KMS-11 (cell line): ENCODE measurements around the gene EIF4E.
"Not testable (repeated sequence)": the region's sequence is repeated elsewhere in the genome, so short reads cannot be mapped to it uniquely, and the experiment has no call there.

Experiments used
- H2AFZ ChIP-seq: fragments of 200-600 bp; sonication (generic); 2 replicates; pipeline ENCODE4 v1.6.1; 2016; ENCODE audit warnings: antibody characterized with exemption, mixed run types, low read depth
- H3K27ac ChIP-seq: fragments of 200-600 bp; sonication (generic); 2 replicates; pipeline ENCODE4 v1.6.1; 2016; ENCODE audit warnings: mild to moderate bottlenecking, mixed run types
- H3K27me3 ChIP-seq: fragments of 200-600 bp; sonication (generic); 2 replicates; pipeline ENCODE4 v1.6.1; 2017; ENCODE audit warnings: mild to moderate bottlenecking, low read depth, mixed run types, moderate library complexity; ENCODE audit not compliant: insufficient read depth
- H3K36me3 ChIP-seq: fragments of 200-600 bp; sonication (generic); 2 replicates; pipeline ENCODE4 v1.6.1; 2017; ENCODE audit warnings: mild to moderate bottlenecking, mixed run types; ENCODE audit not compliant: insufficient read depth
- H3K4me1 ChIP-seq: fragments of 200-600 bp; sonication (generic); 2 replicates; pipeline ENCODE4 v1.6.1; 2016; ENCODE audit warnings: mild to moderate bottlenecking, low read depth, mixed run types; ENCODE audit not compliant: poor library complexity, severe bottlenecking
- H3K4me2 ChIP-seq: fragments of 200-600 bp; sonication (generic); 2 replicates; pipeline ENCODE4 v1.7.0; 2016; ENCODE audit warnings: mild to moderate bottlenecking, mixed run types
- H3K4me3 ChIP-seq: fragments of 200-600 bp; sonication (generic); IDR thresholded peaks from 2 replicates; pipeline ENCODE4 v1.6.1; 2017; ENCODE audit warnings: low read depth, low read length, mixed read lengths; ENCODE audit not compliant: insufficient read depth
- H3K79me2 ChIP-seq: fragments of 200-600 bp; sonication (generic); 2 replicates; pipeline ENCODE4 v1.6.1; 2016; ENCODE audit warnings: low read depth, mixed run types; ENCODE audit not compliant: insufficient read depth
- H3K9ac ChIP-seq: fragments of 200-600 bp; sonication (generic); 2 replicates; pipeline ENCODE4 v1.6.1; 2016; ENCODE audit warnings: mild to moderate bottlenecking, mixed run types
- H4K20me1 ChIP-seq: fragments of 200-600 bp; sonication (generic); 2 replicates; pipeline ENCODE4 v1.6.1; 2016; ENCODE audit warnings: mild to moderate bottlenecking, mixed run types; ENCODE audit not compliant: insufficient read depth
- TF ChIP-seq, protein P1 (sequence below): fragments of 200-600 bp; sonication (generic); conservative IDR thresholded peaks from 2 replicates; pipeline ENCODE4 v1.6.1; 2017; ENCODE audit warnings: low read depth, mild to moderate bottlenecking, antibody characterized with exemption, low read length, moderate library complexity, mixed read lengths

Gene EIF4E

GRCh38 chr4:98937986-98938720 lies 9.2 kb upstream of the EIF4E start:
- TF ChIP-seq, protein P1, sequence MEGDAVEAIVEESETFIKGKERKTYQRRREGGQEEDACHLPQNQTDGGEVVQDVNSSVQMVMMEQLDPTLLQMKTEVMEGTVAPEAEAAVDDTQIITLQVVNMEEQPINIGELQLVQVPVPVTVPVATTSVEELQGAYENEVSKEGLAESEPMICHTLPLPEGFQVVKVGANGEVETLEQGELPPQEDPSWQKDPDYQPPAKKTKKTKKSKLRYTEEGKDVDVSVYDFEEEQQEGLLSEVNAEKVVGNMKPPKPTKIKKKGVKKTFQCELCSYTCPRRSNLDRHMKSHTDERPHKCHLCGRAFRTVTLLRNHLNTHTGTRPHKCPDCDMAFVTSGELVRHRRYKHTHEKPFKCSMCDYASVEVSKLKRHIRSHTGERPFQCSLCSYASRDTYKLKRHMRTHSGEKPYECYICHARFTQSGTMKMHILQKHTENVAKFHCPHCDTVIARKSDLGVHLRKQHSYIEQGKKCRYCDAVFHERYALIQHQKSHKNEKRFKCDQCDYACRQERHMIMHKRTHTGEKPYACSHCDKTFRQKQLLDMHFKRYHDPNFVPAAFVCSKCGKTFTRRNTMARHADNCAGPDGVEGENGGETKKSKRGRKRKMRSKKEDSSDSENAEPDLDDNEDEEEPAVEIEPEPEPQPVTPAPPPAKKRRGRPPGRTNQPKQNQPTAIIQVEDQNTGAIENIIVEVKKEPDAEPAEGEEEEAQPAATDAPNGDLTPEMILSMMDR: no peak
- no peak overlapping the region for H3K4me2 ChIP-seq
- H2AFZ ChIP-seq: no peak overlapping the region
- H3K27ac ChIP-seq: no peak overlapping the region
- no peaks in the 10 kb centered on the region for H4K20me1 ChIP-seq
- no peak overlapping the region for H3K9ac ChIP-seq
- H3K4me1 ChIP-seq: no peaks in the 10 kb centered on the region
- H3K4me3 ChIP-seq: no peak overlapping the region
- no peaks in the 10 kb centered on the region for H3K79me2 ChIP-seq
- no peaks in the 10 kb centered on the region for H3K36me3 ChIP-seq
- H3K27me3 ChIP-seq: no peaks in the 10 kb centered on the region

GRCh38 chr4:98935633-98936032 lies 6.7 kb upstream of the EIF4E start:
- no peaks in the 10 kb centered on the region for H3K27me3 ChIP-seq
- no peak overlapping the region for H2AFZ ChIP-seq
- no peaks in the 10 kb centered on the region for H3K79me2 ChIP-seq
- TF ChIP-seq, protein P1: no peak
- no peak overlapping the region for H3K27ac ChIP-seq
- H3K4me2 ChIP-seq: no peak overlapping the region
- H3K4me3 ChIP-seq: no peak overlapping the region
- H3K9ac ChIP-seq: no peak overlapping the region
- H4K20me1 ChIP-seq: no peaks in the 10 kb centered on the region
- H3K4me1 ChIP-seq: peaks cover 2% of the 10 kb centered on the region
- no peaks in the 10 kb centered on the region for H3K36me3 ChIP-seq

GRCh38 chr4:98934851-98935250 lies 5.9 kb upstream of the EIF4E start:
- not testable (repeated sequence) for H3K36me3 ChIP-seq, H3K4me2 ChIP-seq, H3K9ac ChIP-seq, H2AFZ ChIP-seq, H4K20me1 ChIP-seq, H3K79me2 ChIP-seq, H3K4me1 ChIP-seq, H3K27ac ChIP-seq, H3K4me3 ChIP-seq, H3K27me3 ChIP-seq

- peaks cover 14% of the 10 kb centered on the region for H3K79me2 ChIP-seq
Observed at GRCh38 chr4:98932539-98932938, 3.6 kb upstream of the EIF4E start.

More at GRCh38 chr4:98932539-98932938, 3.6 kb upstream of the EIF4E start:
- no peak overlapping the region for H3K4me2 ChIP-seq
- H3K27me3 ChIP-seq: no peaks in the 10 kb centered on the region
- H3K9ac ChIP-seq: no peak overlapping the region
- no peak overlapping the region for H3K4me3 ChIP-seq
- TF ChIP-seq, protein P1: no peak
- H2AFZ ChIP-seq: no peak overlapping the region
- no peak overlapping the region for H3K27ac ChIP-seq
- no peaks in the 10 kb centered on the region for H3K36me3 ChIP-seq
- peaks cover 9% of the 10 kb centered on the region for H3K4me1 ChIP-seq
- H4K20me1 ChIP-seq: no peaks in the 10 kb centered on the region
